Measurements from ENCODE around the gene MARCHF3. TPM values are rescaled to one million over a fixed set of nuclear protein-coding genes. Genes with fewer than 3 reads are reported as not detected.

MARCHF3 gene
- total and polyA plus RNA-seq, 8 donors: 2.8 to 7.5 (median 3.9) TPM

- 88 to 100% methylated on average over 1 of the region's 1 CpG for WGBS, 2 donors
- Histone ChIP-seq H3K27ac (no peak overlapping the region), H3K4me3 (no peak overlapping the region), H3K9me3 (no peaks in the 10 kb centered on the region), H3K4me1 (no peaks in the 10 kb centered on the region), H3K36me3 (no peaks in the 10 kb centered on the region), H3K27me3 (no peaks in the 10 kb centered on the region)
- intact Hi-C loops (cut with DNase I): no loop called here
- no peak for ATAC-seq
- no peak for FAIRE-seq
- no peak for DNase-seq
- no peak for TF ChIP-seq CTCF (IDR thresholded peaks at IDR 0.05)
These were observed 102.9 kb downstream of the MARCHF3 start for GRCh38 chr5:126927429-126927828.

- TF ChIP-seq CTCF (IDR thresholded peaks at IDR 0.05): no peak
- H3K4me3 ChIP-seq: no peak overlapping the region
- H3K27ac ChIP-seq: no peak overlapping the region
- no peak for DNase-seq
- 35 to 44% methylated on average over 2 of the region's 2 CpGs for WGBS, 2 donors
- ATAC-seq: no peak
- H3K4me1 ChIP-seq: no peaks in the 10 kb centered on the region
- no peaks in the 10 kb centered on the region for H3K36me3 ChIP-seq
- H3K9me3 ChIP-seq: no peaks in the 10 kb centered on the region
- intact Hi-C loops (cut with DNase I): no loop called here
- no peaks in the 10 kb centered on the region for H3K27me3 ChIP-seq
- no peak for FAIRE-seq
These were observed 104.2 kb downstream of the MARCHF3 start for GRCh38 chr5:126926187-126926586.

- FAIRE-seq: no peak
- Histone ChIP-seq H3K27me3 (no peaks in the 10 kb centered on the region), H3K27ac (no peak overlapping the region), H3K9me3 (no peaks in the 10 kb centered on the region), H3K4me1 (no peaks in the 10 kb centered on the region), H3K36me3 (no peaks in the 10 kb centered on the region), H3K4me3 (no peak overlapping the region)
- WGBS, 2 donors: 78 to 89% methylated on average over 3 of the region's 3 CpGs
- no peak for DNase-seq
- no peak for TF ChIP-seq CTCF (IDR thresholded peaks at IDR 0.05)
- intact Hi-C loops (cut with DNase I): no loop called here
- no peak for ATAC-seq
These were observed 104.9 kb downstream of the MARCHF3 start for GRCh38 chr5:126925482-126925881.

GRCh38 chr5:126924331-126925033 is 105.9 kb downstream of the MARCHF3 start:
- 93 to 97% methylated on average over 9 of the region's 9 CpGs for WGBS, 2 donors
- TF ChIP-seq CTCF (IDR thresholded peaks at IDR 0.05): no peak
- Histone ChIP-seq H3K4me3 (no peak overlapping the region), H3K27me3 (no peaks in the 10 kb centered on the region), H3K27ac (no peak overlapping the region), H3K9me3 (no peaks in the 10 kb centered on the region), H3K36me3 (no peaks in the 10 kb centered on the region), H3K4me1 (no peaks in the 10 kb centered on the region)
- intact Hi-C loops (cut with DNase I): no loop called here
- ATAC-seq: no peak
- no peak for DNase-seq
- FAIRE-seq: no peak

- Histone ChIP-seq H3K27ac (no peak overlapping the region), H3K9me3 (no peaks in the 10 kb centered on the region), H3K4me1 (peaks cover 0 to 16% (median 0%) of the 10 kb centered on the region in 3 donors), H3K4me3 (no peak overlapping the region), H3K27me3 (no peaks in the 10 kb centered on the region), H3K36me3 (no peaks in the 10 kb centered on the region)
- FAIRE-seq (no peak), DNase-seq (no peak), ATAC-seq (no peak)
- intact Hi-C loops (cut with DNase I): no loop called here
- WGBS, 2 donors: 90 to 92% methylated on average over 9 of the region's 9 CpGs
- no peak for TF ChIP-seq CTCF (IDR thresholded peaks at IDR 0.05)
These were observed 108.9 kb downstream of the MARCHF3 start for GRCh38 chr5:126921241-126922091.

Data from pancreas (tissue), 10 donors.